Measurements from ENCODE around the gene SMAD3. TPM values are rescaled to one million over a fixed set of nuclear protein-coding genes. Genes with fewer than 3 reads are reported as not detected.

SMAD3 gene
- total RNA-seq, 2 experiments from 2014 or later, result 41.2 to 77.8 TPM

- Histone ChIP-seq H3K36me3 (ENCODE audit: insufficient read depth, low read length) (peaks cover 59% of the 10 kb centered on the region), H3K4me3 (ENCODE audit: low read depth, low read length, poor library complexity, severe bottlenecking) (no peak overlapping the region), H3K9me3 (ENCODE audit: low read length) (no peaks in the 10 kb centered on the region), H2AFZ (ENCODE audit: low read length) (no peak overlapping the region), H3K9me2 (ENCODE audit: insufficient read depth, low read length) (no peaks in the 10 kb centered on the region), H3K27ac (ENCODE audit: low read depth, low read length, poor library complexity, severe bottlenecking) (no peak overlapping the region), H4K20me1 (ENCODE audit: insufficient read depth, low read length) (no peaks in the 10 kb centered on the region), H3K4me1 (ENCODE audit: insufficient read depth, low read length, poor library complexity, severe bottlenecking) (no peaks in the 10 kb centered on the region), H3K79me2 (ENCODE audit: insufficient read depth, low read depth, low read length) (no peaks in the 10 kb centered on the region), H3K4me2 (ENCODE audit: low read length) (no peak overlapping the region)
- TF ChIP-seq EZH2phosphoT487 (IDR thresholded peaks at IDR 0.05; ENCODE audit: borderline replicate concordance, low read depth, low read length) (no peak), CTCF (conservative IDR thresholded peaks at IDR 0.05; ENCODE audit: low read length) (no peak)
- CTCF ChIA-PET (ENCODE audit: unreplicated experiment), result no interaction called here
- intact Hi-C loops (cut with micrococcal nuclease; ENCODE audit: unreplicated experiment), result no loop called here
- POLR2A ChIA-PET, result no interaction called here
- no peak for DNase-seq (ENCODE audit: low spot score)
- no TSS peak for BruUV-seq (replicated peaks)
Measured at GRCh38 chr15:67167091-67167490, 101.7 kb downstream of the SMAD3 start.

- no peak for DNase-seq (ENCODE audit: low spot score)
Measured at GRCh38 chr15:67168694-67169093, 103.3 kb downstream of the SMAD3 start.

GRCh38 chr15:67170143-67170925, 104.9 kb downstream of the SMAD3 start:
- no TSS peak for BruUV-seq (replicated peaks)
- Histone ChIP-seq H3K4me2 (ENCODE audit: low read length) (no peak overlapping the region), H2AFZ (ENCODE audit: low read length) (no peak overlapping the region), H3K79me2 (ENCODE audit: insufficient read depth, low read depth, low read length) (no peaks in the 10 kb centered on the region), H3K9me2 (ENCODE audit: insufficient read depth, low read length) (no peaks in the 10 kb centered on the region), H3K9me3 (ENCODE audit: low read length) (no peaks in the 10 kb centered on the region), H4K20me1 (ENCODE audit: insufficient read depth, low read length) (no peaks in the 10 kb centered on the region), H3K36me3 (ENCODE audit: insufficient read depth, low read length) (peaks cover 84% of the 10 kb centered on the region), H3K27ac (ENCODE audit: low read depth, low read length, poor library complexity, severe bottlenecking) (no peak overlapping the region), H3K4me1 (ENCODE audit: insufficient read depth, low read length, poor library complexity, severe bottlenecking) (peaks cover 14% of the 10 kb centered on the region), H3K4me3 (ENCODE audit: low read depth, low read length, poor library complexity, severe bottlenecking) (no peak overlapping the region)
- intact Hi-C loops (cut with micrococcal nuclease; ENCODE audit: unreplicated experiment), result no loop called here
- DNase-seq (ENCODE audit: low spot score), result no peak
- CTCF ChIA-PET (ENCODE audit: unreplicated experiment), result no interaction called here
- POLR2A ChIA-PET, result no interaction called here
- TF ChIP-seq CTCF (conservative IDR thresholded peaks at IDR 0.05; ENCODE audit: low read length) (no peak), EZH2phosphoT487 (IDR thresholded peaks at IDR 0.05; ENCODE audit: borderline replicate concordance, low read depth, low read length) (no peak)

More at GRCh38 chr15:67168694-67169093, 103.3 kb downstream of the SMAD3 start:
- Histone ChIP-seq H3K36me3 (ENCODE audit: insufficient read depth, low read length) (peaks cover 69% of the 10 kb centered on the region), H3K9me2 (ENCODE audit: insufficient read depth, low read length) (no peaks in the 10 kb centered on the region), H3K27ac (ENCODE audit: low read depth, low read length, poor library complexity, severe bottlenecking) (no peak overlapping the region), H2AFZ (ENCODE audit: low read length) (no peak overlapping the region), H3K9me3 (ENCODE audit: low read length) (no peaks in the 10 kb centered on the region), H4K20me1 (ENCODE audit: insufficient read depth, low read length) (no peaks in the 10 kb centered on the region), H3K4me2 (ENCODE audit: low read length) (no peak overlapping the region), H3K4me3 (ENCODE audit: low read depth, low read length, poor library complexity, severe bottlenecking) (no peak overlapping the region), H3K4me1 (ENCODE audit: insufficient read depth, low read length, poor library complexity, severe bottlenecking) (no peaks in the 10 kb centered on the region), H3K79me2 (ENCODE audit: insufficient read depth, low read depth, low read length) (no peaks in the 10 kb centered on the region)
- POLR2A ChIA-PET, result interaction anchor here (0.6 kb wide), 1 partner anchor 9 kb away, joined by 3 read pairs; no protein-coding TSS in a partner anchor
- intact Hi-C loops (cut with micrococcal nuclease; ENCODE audit: unreplicated experiment), result no loop called here
- CTCF ChIA-PET (ENCODE audit: unreplicated experiment), result no interaction called here
- no TSS peak for BruUV-seq (replicated peaks)
- no peak for TF ChIP-seq EZH2phosphoT487 (IDR thresholded peaks at IDR 0.05; ENCODE audit: borderline replicate concordance, low read depth, low read length)
